ENCODE results near the gene TSC2. TPM values are rescaled to one million over a fixed set of nuclear protein-coding genes. Genes with fewer than 3 reads are reported as not detected.
A peak's percentile ranks its signal among the peaks of the same experiment; 100 is the strongest.

The TSC2 gene
- total and polyA plus RNA-seq, 9 of the 15 experiments (the other 6 are each of a cell fraction or from before 2014, with no cell fraction given) = 1.3 to 68.1 (median 16.6) TPM

- Histone ChIP-seq H3K79me2 (ENCODE audit: control insufficient read depth, insufficient read depth, low read length) (peaks cover 16% of the 10 kb centered on the region), H3K36me3 (ENCODE audit: control insufficient read depth, insufficient read depth, low read length) (peaks cover 7% of the 10 kb centered on the region; the same call in 1 of the 3 replicates), H3K27me3 (ENCODE audit: control insufficient read depth in 2 of 2, insufficient read depth in 2 of 2, low read length in 2 of 2) (no peaks in the 10 kb centered on the region), H3K4me3 (peak overlapping the region; percentile 61), H3K27ac (ENCODE audit: extremely low read depth, low read depth, low read length) (0 out of 3 replicates have a peak overlapping the region, but pooled peaks have one; percentile 56), H3K9me3 (replicated peaks; ENCODE audit: control insufficient read depth, insufficient read depth, low read depth, low read length) (no peaks in the 10 kb centered on the region), H3K4me1 (replicated peaks in 1 of 2; ENCODE audit: control insufficient read depth in 2 of 2, insufficient read depth in 2 of 2, low read length in 2 of 2) (peaks cover 25 to 83% of the 10 kb centered on the region in 2 experiments; a peak in 4 of 5 replicates), H4K20me1 (replicated peaks; ENCODE audit: control insufficient read depth, insufficient read depth, low read length) (0 out of 2 replicates have a peak, but pooled peaks cover 7% of the 10 kb centered on the region), H3K9ac (ENCODE audit: insufficient read depth in 1 of 2, low read depth in 2 of 2, low read length in 2 of 2) (peak overlapping the region; percentile 46 to 85), H2AFZ (ENCODE audit: low read depth, low read length) (peak overlapping the region; percentile 88), H3K4me2 (ENCODE audit: insufficient read depth, low read length) (peak overlapping the region; percentile 93), H3K9me1 (ENCODE audit: control insufficient read depth, insufficient read depth, low read length) (peaks cover 3% of the 10 kb centered on the region)
- TSS peak; percentile 68 for BruUV-seq (replicated peaks)
- WGBS (ENCODE audit: insufficient coverage, low coverage, missing lambda C conversion rate) = 11% methylated on average over 25 of the region's 76 CpGs
- ATAC-seq (peak; percentile 12), DNase-seq (ENCODE audit: extremely low read depth in 1 of 4, low spot score in 3 of 4) (peak in 3 of 4 experiments; percentile 66 to 71 (median 67)), FAIRE-seq (peak; percentile 83)
- intact Hi-C loops (cut with micrococcal nuclease) = no loop called here
- ChIA-PET POLR2A (interaction anchor here (0.8 to 1.0 kb wide), 2 partner anchors 127 to 128 kb away, joined by 3 to 5 read pairs; partner anchors contain the start of gene TRAF7), CTCF (ENCODE audit: low intra/inter-chr PET ratio) (no interaction called here)
- in situ Hi-C loops (cut with MboI) = no loop called here
- TF ChIP-seq KLF13 (tag; IDR thresholded peaks at IDR 0.05; ENCODE audit: borderline replicate concordance, low read depth) = no peak
- TF ChIP-seq ZNF445 (CRISPR knock-in tag; IDR thresholded peaks at IDR 0.05; ENCODE audit: low read depth) = no peak
- no peak for TF ChIP-seq IRF2 (CRISPR knock-in tag; IDR thresholded peaks at IDR 0.05)
- no peak for TF ChIP-seq SNRNP70 (optimal IDR thresholded peaks at IDR 0.05; ENCODE audit: low read depth, low read length)
- TF ChIP-seq SMC3 (conservative IDR thresholded peaks at IDR 0.05; ENCODE audit: insufficient read depth, low read depth, low read length) = no peak
- peak; percentile 33 for TF ChIP-seq ZFX (CRISPR knock-in tag; IDR thresholded peaks at IDR 0.05)
- TF ChIP-seq HBP1 (CRISPR knock-in tag; IDR thresholded peaks at IDR 0.05) = no peak
- TF ChIP-seq TBP (optimal IDR thresholded peaks at IDR 0.05; ENCODE audit: low read depth, low read length) = no peak
- no peak for TF ChIP-seq HDAC3 (IDR thresholded peaks at IDR 0.05; ENCODE audit: borderline replicate concordance, partially characterized antibody)
- TF ChIP-seq SRF (CRISPR knock-in tag; IDR thresholded peaks at IDR 0.05) = no peak
- no peak for TF ChIP-seq CCAR2 (IDR thresholded peaks at IDR 0.05; ENCODE audit: low read depth, low read length)
- peak in 1 of 2 experiments; percentile 86; a peak in 2 of 4 replicates for TF ChIP-seq HDAC1 (IDR thresholded peaks at IDR 0.05)
- no peak for TF ChIP-seq NCOA2 (IDR thresholded peaks at IDR 0.05; ENCODE audit: partially characterized antibody in 2 of 2)
- TF ChIP-seq ZNF3 (CRISPR knock-in tag; IDR thresholded peaks at IDR 0.05) = no peak
- peak; percentile 74; the same call in 1 of the 2 replicates for TF ChIP-seq ZBTB7A (IDR thresholded peaks at IDR 0.05; ENCODE audit: borderline replicate concordance, control insufficient read depth, low read depth, low read length)
- no peak for TF ChIP-seq ZNF644 (tag; IDR thresholded peaks at IDR 0.05; ENCODE audit: low read depth)
- TF ChIP-seq FOXJ3 (CRISPR knock-in tag; IDR thresholded peaks at IDR 0.05) = no peak
Observed at GRCh38 chr16:2027024-2028010, 20.5 kb upstream of the TSC2 start.

Data from K562 (cell line).